ENCODE measurements around the gene FAM98A. TPM values are rescaled to one million over a fixed set of nuclear protein-coding genes. Genes with fewer than 3 reads are reported as not detected.

Gene FAM98A
- total RNA-seq (2022; extraction: Qiagen RNA extraction; ENCODE audit: low read depth) = 61.7 to 104 TPM (median 67.0 TPM) in 5 replicates

GRCh38 chr2:33599175-33599942 is at the start of gene FAM98A:
FAM98A (minus strand) TSS chr2:33599299; CDS start chr2:33599221, 78 bp downstream.

Other genes starting within 250 kb of the FAM98A start
- gene RASGRP3, start 122.7 kb downstream of the FAM98A start, total RNA-seq (2022; extraction: Qiagen RNA extraction; ENCODE audit: low read depth) = 0.41 to 1.6 TPM (median 0.61 TPM) in 5 replicates

Measured in A549 treated with ZK216348 at 1 μM for 4 hours (cell line).